ENCODE measurements around the gene ZNF618.

DNA sequence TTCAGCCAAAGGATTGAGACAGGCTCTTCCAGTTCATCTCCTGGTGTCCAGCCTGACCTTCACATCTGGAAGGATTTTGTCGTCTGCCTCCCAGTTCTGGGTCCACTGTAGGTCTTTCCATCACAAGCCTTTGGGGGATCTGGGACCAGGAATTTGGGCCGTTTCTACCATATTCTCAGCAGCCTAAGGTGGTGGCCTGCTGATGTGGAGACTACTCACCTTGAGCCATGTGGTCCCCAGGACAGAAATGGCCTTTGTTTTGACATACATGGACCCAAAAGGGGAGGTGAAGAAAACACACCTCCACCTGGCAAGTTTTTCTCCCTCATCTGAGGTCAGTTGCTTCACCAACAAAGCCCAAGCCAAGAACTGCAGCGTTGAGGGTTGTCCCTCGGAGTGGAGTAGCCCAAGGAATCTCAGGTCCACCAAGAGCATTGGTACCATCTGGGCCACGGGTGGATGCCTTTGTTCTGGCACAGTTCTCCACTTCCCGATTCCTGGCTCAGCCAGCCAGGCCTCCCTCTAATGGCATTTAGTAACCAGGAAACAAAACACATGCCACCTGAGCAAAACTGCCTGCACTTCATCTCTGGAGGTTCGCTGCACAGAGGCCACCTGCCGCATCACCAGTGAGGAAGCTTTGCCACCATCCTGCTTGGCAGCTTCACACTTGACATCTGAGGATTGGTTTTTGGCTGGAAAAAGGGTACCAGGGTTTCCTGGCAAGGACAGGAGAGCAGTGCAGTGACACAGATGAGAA is 177.3 kb downstream of the ZNF618 start:
- TF ChIP-seq, protein P1, sequence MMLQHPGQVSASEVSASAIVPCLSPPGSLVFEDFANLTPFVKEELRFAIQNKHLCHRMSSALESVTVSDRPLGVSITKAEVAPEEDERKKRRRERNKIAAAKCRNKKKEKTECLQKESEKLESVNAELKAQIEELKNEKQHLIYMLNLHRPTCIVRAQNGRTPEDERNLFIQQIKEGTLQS (CRISPR knock-in tag; conservative IDR thresholded peaks at IDR 0.05), result no peak
- TF ChIP-seq, protein P2, sequence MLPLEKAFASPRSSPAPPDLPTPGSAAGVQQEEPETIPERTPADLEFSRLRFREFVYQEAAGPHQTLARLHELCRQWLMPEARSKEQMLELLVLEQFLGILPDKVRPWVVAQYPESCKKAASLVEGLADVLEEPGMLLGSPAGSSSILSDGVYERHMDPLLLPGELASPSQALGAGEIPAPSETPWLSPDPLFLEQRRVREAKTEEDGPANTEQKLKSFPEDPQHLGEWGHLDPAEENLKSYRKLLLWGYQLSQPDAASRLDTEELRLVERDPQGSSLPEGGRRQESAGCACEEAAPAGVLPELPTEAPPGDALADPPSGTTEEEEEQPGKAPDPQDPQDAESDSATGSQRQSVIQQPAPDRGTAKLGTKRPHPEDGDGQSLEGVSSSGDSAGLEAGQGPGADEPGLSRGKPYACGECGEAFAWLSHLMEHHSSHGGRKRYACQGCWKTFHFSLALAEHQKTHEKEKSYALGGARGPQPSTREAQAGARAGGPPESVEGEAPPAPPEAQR (CRISPR knock-in tag; IDR thresholded peaks at IDR 0.05), result no peak
- TF ChIP-seq TEAD4 (CRISPR knock-in tag; IDR thresholded peaks at IDR 0.05) (no peak), ZBTB21 (CRISPR knock-in tag; IDR thresholded peaks at IDR 0.05; ENCODE audit: borderline replicate concordance) (no peak), ELF4 (CRISPR knock-in tag; IDR thresholded peaks at IDR 0.05; ENCODE audit: low read depth) (no peak), CBFB (CRISPR knock-in tag; IDR thresholded peaks at IDR 0.05; ENCODE audit: low read depth) (no peak)
- TF ChIP-seq, protein P3, sequence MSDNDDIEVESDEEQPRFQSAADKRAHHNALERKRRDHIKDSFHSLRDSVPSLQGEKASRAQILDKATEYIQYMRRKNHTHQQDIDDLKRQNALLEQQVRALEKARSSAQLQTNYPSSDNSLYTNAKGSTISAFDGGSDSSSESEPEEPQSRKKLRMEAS (CRISPR knock-in tag; IDR thresholded peaks at IDR 0.05), result no peak
- TF ChIP-seq, protein P4, sequence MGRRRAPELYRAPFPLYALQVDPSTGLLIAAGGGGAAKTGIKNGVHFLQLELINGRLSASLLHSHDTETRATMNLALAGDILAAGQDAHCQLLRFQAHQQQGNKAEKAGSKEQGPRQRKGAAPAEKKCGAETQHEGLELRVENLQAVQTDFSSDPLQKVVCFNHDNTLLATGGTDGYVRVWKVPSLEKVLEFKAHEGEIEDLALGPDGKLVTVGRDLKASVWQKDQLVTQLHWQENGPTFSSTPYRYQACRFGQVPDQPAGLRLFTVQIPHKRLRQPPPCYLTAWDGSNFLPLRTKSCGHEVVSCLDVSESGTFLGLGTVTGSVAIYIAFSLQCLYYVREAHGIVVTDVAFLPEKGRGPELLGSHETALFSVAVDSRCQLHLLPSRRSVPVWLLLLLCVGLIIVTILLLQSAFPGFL (CRISPR knock-in tag; IDR thresholded peaks at IDR 0.05; ENCODE audit: borderline replicate concordance), result no peak
- TF ChIP-seq, protein P5, sequence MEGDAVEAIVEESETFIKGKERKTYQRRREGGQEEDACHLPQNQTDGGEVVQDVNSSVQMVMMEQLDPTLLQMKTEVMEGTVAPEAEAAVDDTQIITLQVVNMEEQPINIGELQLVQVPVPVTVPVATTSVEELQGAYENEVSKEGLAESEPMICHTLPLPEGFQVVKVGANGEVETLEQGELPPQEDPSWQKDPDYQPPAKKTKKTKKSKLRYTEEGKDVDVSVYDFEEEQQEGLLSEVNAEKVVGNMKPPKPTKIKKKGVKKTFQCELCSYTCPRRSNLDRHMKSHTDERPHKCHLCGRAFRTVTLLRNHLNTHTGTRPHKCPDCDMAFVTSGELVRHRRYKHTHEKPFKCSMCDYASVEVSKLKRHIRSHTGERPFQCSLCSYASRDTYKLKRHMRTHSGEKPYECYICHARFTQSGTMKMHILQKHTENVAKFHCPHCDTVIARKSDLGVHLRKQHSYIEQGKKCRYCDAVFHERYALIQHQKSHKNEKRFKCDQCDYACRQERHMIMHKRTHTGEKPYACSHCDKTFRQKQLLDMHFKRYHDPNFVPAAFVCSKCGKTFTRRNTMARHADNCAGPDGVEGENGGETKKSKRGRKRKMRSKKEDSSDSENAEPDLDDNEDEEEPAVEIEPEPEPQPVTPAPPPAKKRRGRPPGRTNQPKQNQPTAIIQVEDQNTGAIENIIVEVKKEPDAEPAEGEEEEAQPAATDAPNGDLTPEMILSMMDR (IDR thresholded peaks at IDR 0.05), result no peak
- TF ChIP-seq, protein P6, sequence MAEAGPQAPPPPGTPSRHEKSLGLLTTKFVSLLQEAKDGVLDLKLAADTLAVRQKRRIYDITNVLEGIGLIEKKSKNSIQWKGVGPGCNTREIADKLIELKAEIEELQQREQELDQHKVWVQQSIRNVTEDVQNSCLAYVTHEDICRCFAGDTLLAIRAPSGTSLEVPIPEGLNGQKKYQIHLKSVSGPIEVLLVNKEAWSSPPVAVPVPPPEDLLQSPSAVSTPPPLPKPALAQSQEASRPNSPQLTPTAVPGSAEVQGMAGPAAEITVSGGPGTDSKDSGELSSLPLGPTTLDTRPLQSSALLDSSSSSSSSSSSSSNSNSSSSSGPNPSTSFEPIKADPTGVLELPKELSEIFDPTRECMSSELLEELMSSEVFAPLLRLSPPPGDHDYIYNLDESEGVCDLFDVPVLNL (CRISPR knock-in tag; IDR thresholded peaks at IDR 0.05; ENCODE audit: borderline replicate concordance, low read depth), result no peak
